PC-3 (cell line): ENCODE results near the gene WIPF1. TPM values are rescaled to one million over a fixed set of nuclear protein-coding genes. Genes with fewer than 3 reads are reported as not detected.

Experiments used
- ATAC-seq: fragments of 200-7000 bp; cut with Tn5 transposase; 2 replicates; pipeline ENCODE4 v1.9.1; 2020; ENCODE audit warnings: mild to moderate bottlenecking, moderate library complexity
- BruUV-seq: library from RNA; stranded (reverse); fragments of 400-500 nt; replicated peaks from 2 replicates; lab custom pipeline; 2021; lab: Mats Ljungman, UMichigan
- CTCF ChIA-PET: fragments of 300-600 bp; sonication (Branson Sonifier 250); formaldehyde crosslinking; loops from one replicate; lab custom pipeline; 2022; ENCODE audit warnings: antibody characterized with exemption; lab: Charles Lee
- POLR2A ChIA-PET: fragments of 300-600 bp; sonication (Branson Sonifier 250); formaldehyde crosslinking; loops from one replicate; lab custom pipeline; 2022; ENCODE audit warnings: antibody characterized with exemption; ENCODE audit not compliant: unreplicated experiment; lab: Charles Lee
- DNase-seq: peaks from one replicate; pipeline ENCODE4 v3.0.0-alpha.2; 2015
- H2AFZ ChIP-seq: fragments of 300-600 bp; sonication (generic); 2 replicates; pipeline ENCODE4 v1.6.0; 2016; ENCODE audit warnings: antibody characterized with exemption, low read length
- H3F3A ChIP-seq: fragments of 300-600 bp; sonication (generic); one replicate; pipeline ENCODE4 v1.6.0; 2017; ENCODE audit warnings: antibody characterized with exemption, low read length, control low read depth, mild to moderate bottlenecking; ENCODE audit not compliant: unreplicated experiment
- H3K27ac ChIP-seq: fragments of 300-600 bp; sonication (generic); 2 replicates; pipeline ENCODE4 v1.5.1; 2016; ENCODE audit warnings: mild to moderate bottlenecking, low read length
- H3K27me3 ChIP-seq: fragments of 300-600 bp; sonication (generic); 2 replicates; pipeline ENCODE4 v1.6.1; 2016; ENCODE audit warnings: low read length, mixed read lengths
- H3K36me3 ChIP-seq: fragments of 300-600 bp; sonication (generic); 2 replicates; pipeline ENCODE4 v1.6.1; 2016; ENCODE audit warnings: low read depth, mixed run types, low read length, mixed read lengths
- H3K4me1 ChIP-seq: fragments of 300-600 bp; sonication (generic); 2 replicates; pipeline ENCODE4 v1.5.1; 2016; ENCODE audit warnings: low read length; ENCODE audit not compliant: insufficient read depth
- H3K4me2 ChIP-seq: fragments of 300-600 bp; sonication (generic); 2 replicates; pipeline ENCODE4 v1.6.0; 2016; ENCODE audit warnings: low read length
- H3K4me3 ChIP-seq: fragments of 300-600 bp; sonication (generic); 2 replicates; pipeline ENCODE4 v1.5.1; 2016; ENCODE audit warnings: mild to moderate bottlenecking, low read length, mixed read lengths
- H3K79me2 ChIP-seq: fragments of 300-600 bp; sonication (generic); 2 replicates; pipeline ENCODE4 v1.6.1; 2017; ENCODE audit warnings: low read length, mixed read lengths
- H3K9ac ChIP-seq: fragments of 300-600 bp; sonication (generic); 2 replicates; pipeline ENCODE4 v1.6.0; 2016; ENCODE audit warnings: mild to moderate bottlenecking, low read length
- H3K9me2 ChIP-seq: fragments of 300-600 bp; sonication (generic); replicated peaks from 2 replicates; pipeline ENCODE4 v1.6.1; 2016; ENCODE audit warnings: mixed run types, low read length, mixed read lengths
- H3K9me3 ChIP-seq: fragments of 300-600 bp; sonication (generic); 2 replicates; pipeline ENCODE4 v1.6.1; 2016; ENCODE audit warnings: low read length, mixed read lengths
- H4K20me1 ChIP-seq: fragments of 300-600 bp; sonication (generic); 2 replicates; pipeline ENCODE4 v1.6.1; 2016; ENCODE audit warnings: low read length, mixed read lengths
- CTCF ChIP-seq: fragments of 300-600 bp; sonication (generic); conservative IDR thresholded peaks from 2 replicates; pipeline ENCODE4 v1.5.1; 2017; ENCODE audit warnings: antibody characterized with exemption, low read depth, mild to moderate bottlenecking, low read length
- EZH2 ChIP-seq: fragments of 300-600 bp; sonication (generic); IDR thresholded peaks from one replicate; pipeline ENCODE4 v1.6.1; 2017; ENCODE audit warnings: antibody characterized with exemption, mild to moderate bottlenecking, low read length; ENCODE audit not compliant: unreplicated experiment
- EZH2phosphoT487 ChIP-seq: fragments of 300-600 bp; sonication (generic); IDR thresholded peaks from 2 replicates; pipeline ENCODE4 v1.6.1; 2018; ENCODE audit warnings: mild to moderate bottlenecking, antibody characterized with exemption, low read length, borderline replicate concordance
- intact Hi-C: fragments of 100-400 bp; cut with micrococcal nuclease; formaldehyde crosslinking; loops from 2 replicates; pipeline ENCODE4 v1.9.0; 2023
- total RNA-seq: library from RNA; depleted of rRNA; stranded (reverse); fragments of >200 nt; gene quantifications from 2 replicates; pipeline ENCODE4 v1.2.3, GENCODE V29; 2014

The WIPF1 gene
- total RNA-seq, 1 experiment from 2014 or later, result 0.29 TPM

GRCh38 chr2:174563530-174564282 lies 33.9 kb downstream of the WIPF1 start:
- no peaks in the 10 kb centered on the region for H4K20me1 ChIP-seq
- DNase-seq (no peak), ATAC-seq (no peak)
- TF ChIP-seq EZH2phosphoT487 (no peak), EZH2 (no peak), CTCF (no peak)
- no peaks in the 10 kb centered on the region for H3K9me2 ChIP-seq
- no peak overlapping the region for H2AFZ ChIP-seq
- H3K27me3 ChIP-seq, result peaks cover 19% of the 10 kb centered on the region
- intact Hi-C loops, result no loop called here
- H3F3A ChIP-seq, result no peaks in the 10 kb centered on the region
- no peak overlapping the region for H3K4me2 ChIP-seq
- no peaks in the 10 kb centered on the region for H3K4me1 ChIP-seq
- no peaks in the 10 kb centered on the region for H3K79me2 ChIP-seq
- no peak overlapping the region for H3K9ac ChIP-seq
- no TSS peak for BruUV-seq
- H3K27ac ChIP-seq, result no peak overlapping the region
- H3K36me3 ChIP-seq, result no peaks in the 10 kb centered on the region
- CTCF ChIA-PET, result no interaction called here
- H3K9me3 ChIP-seq, result no peaks in the 10 kb centered on the region
- POLR2A ChIA-PET, result no interaction called here
- no peak overlapping the region for H3K4me3 ChIP-seq

- POLR2A ChIA-PET, result no interaction called here
- H3K9me2 ChIP-seq, result no peaks in the 10 kb centered on the region
- H3K27me3 ChIP-seq, result peaks cover 19% of the 10 kb centered on the region
- no TSS peak for BruUV-seq
- H2AFZ ChIP-seq, result no peak overlapping the region
- H3F3A ChIP-seq, result no peaks in the 10 kb centered on the region
- TF ChIP-seq CTCF, result no peak
- no peak for TF ChIP-seq EZH2phosphoT487
- TF ChIP-seq EZH2, result no peak
- intact Hi-C loops, result no loop called here
- H3K9me3 ChIP-seq, result no peaks in the 10 kb centered on the region
- H3K79me2 ChIP-seq, result no peaks in the 10 kb centered on the region
- CTCF ChIA-PET, result no interaction called here
- no peak overlapping the region for H3K9ac ChIP-seq
- no peak overlapping the region for H3K27ac ChIP-seq
- DNase-seq (no peak), ATAC-seq (no peak)
- no peaks in the 10 kb centered on the region for H3K4me1 ChIP-seq
- no peaks in the 10 kb centered on the region for H4K20me1 ChIP-seq
- H3K4me2 ChIP-seq, result no peak overlapping the region
- no peaks in the 10 kb centered on the region for H3K36me3 ChIP-seq
- no peak overlapping the region for H3K4me3 ChIP-seq
These were observed 35.6 kb downstream of the WIPF1 start for GRCh38 chr2:174561972-174562370.

GRCh38 chr2:174561283-174561971 lies 36.2 kb downstream of the WIPF1 start:
- Histone ChIP-seq H3K9ac (no peak overlapping the region), H3K9me2 (no peaks in the 10 kb centered on the region), H2AFZ (no peak overlapping the region), H3K4me2 (no peak overlapping the region), H3K4me1 (no peaks in the 10 kb centered on the region), H3K4me3 (no peak overlapping the region), H3K79me2 (no peaks in the 10 kb centered on the region), H3K27me3 (peaks cover 19% of the 10 kb centered on the region), H3K27ac (no peak overlapping the region), H3K9me3 (no peaks in the 10 kb centered on the region), H3F3A (no peaks in the 10 kb centered on the region), H3K36me3 (no peaks in the 10 kb centered on the region), H4K20me1 (no peaks in the 10 kb centered on the region)
- POLR2A ChIA-PET, result no interaction called here
- intact Hi-C loops, result no loop called here
- no TSS peak for BruUV-seq
- TF ChIP-seq EZH2 (no peak), EZH2phosphoT487 (no peak), CTCF (no peak)
- ATAC-seq, result no peak
- no peak for DNase-seq
- CTCF ChIA-PET, result no interaction called here
